K562 treated with DMSO at 1 percent for 12 hours (cell line): Measurements from ENCODE around the gene ZFP91. TPM values are rescaled to one million over a fixed set of nuclear protein-coding genes. Genes with fewer than 3 reads are reported as not detected.

Experiments used
- total RNA-seq: library from RNA; unstranded; fragments of 300-600 nt; gene quantifications from 2 replicates; pipeline ENCODE4 v1.2.3, GENCODE V29; 2022; ENCODE audit not compliant: insufficient read depth

Gene ZFP91, protein sequence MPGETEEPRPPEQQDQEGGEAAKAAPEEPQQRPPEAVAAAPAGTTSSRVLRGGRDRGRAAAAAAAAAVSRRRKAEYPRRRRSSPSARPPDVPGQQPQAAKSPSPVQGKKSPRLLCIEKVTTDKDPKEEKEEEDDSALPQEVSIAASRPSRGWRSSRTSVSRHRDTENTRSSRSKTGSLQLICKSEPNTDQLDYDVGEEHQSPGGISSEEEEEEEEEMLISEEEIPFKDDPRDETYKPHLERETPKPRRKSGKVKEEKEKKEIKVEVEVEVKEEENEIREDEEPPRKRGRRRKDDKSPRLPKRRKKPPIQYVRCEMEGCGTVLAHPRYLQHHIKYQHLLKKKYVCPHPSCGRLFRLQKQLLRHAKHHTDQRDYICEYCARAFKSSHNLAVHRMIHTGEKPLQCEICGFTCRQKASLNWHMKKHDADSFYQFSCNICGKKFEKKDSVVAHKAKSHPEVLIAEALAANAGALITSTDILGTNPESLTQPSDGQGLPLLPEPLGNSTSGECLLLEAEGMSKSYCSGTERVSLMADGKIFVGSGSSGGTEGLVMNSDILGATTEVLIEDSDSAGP
- total RNA-seq = 11.1 and 32.8 TPM in 2 replicates

DNA sequence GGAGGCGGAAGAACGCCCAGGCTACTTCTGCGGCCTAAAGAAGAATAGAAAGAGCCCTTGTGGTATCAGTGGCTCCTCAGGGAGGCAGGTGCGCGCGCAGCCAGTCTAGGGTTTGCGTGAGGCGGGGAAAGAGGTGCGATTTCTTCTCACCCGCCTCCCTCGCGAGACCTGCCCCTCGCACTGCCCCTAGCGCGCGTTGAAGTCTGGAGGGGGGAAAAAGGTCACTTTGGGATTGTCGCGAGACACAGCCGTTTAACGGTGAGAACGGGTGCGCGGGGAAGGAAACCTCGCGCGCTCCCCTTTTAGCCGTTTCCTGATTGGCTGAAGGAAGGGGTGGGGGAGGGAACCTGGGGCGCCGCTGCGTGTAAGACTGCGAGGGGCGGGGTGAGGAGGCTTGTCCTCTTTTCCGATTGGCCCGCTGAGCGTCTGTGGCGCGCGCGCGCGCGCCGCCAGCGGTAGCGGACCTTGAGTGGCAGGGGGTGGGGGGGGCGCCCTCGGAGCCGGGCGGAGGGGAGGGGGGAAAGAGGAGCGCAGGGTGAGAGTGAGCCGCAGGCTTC is at the start of gene ZFP91:
TSS of gene ZFP91 (plus strand) at position 429 of the 557 bp plus-strand sequence. CDS start 219 bp downstream, outside the sequence.

GRCh38 chr11:58575377-58576020 is 3.4 kb upstream of the ZFP91 start, which contains the start of gene LPXN:
Gene LPXN, minus strand, starts transcription at chr11:58575856. Its CDS starts 84 bp downstream, at chr11:58575772.

GRCh38 chr11:58622344-58622743 is 43.5 kb downstream of the ZFP91 start, which contains the start of gene CNTF:
Gene CNTF, plus strand, starts transcription at chr11:58622665. Its CDS starts 88 bp downstream, at chr11:58622753.

Other genes starting within 250 kb of the ZFP91 start
- gene OR5B17, start 220.0 kb upstream of the ZFP91 start, total RNA-seq = not detected in 2 replicates
- not detected in 2 replicates for gene OR5B3, start 172.2 kb upstream of the ZFP91 start, total RNA-seq
- gene OR5B2, start 150.9 kb upstream of the ZFP91 start, total RNA-seq = not detected in 2 replicates
- gene OR5B12, start 136.8 kb upstream of the ZFP91 start, total RNA-seq = not detected in 2 replicates
- not detected in 2 replicates for gene OR5B21, start 71.0 kb upstream of the ZFP91 start, total RNA-seq
- gene LPXN, start 3.2 kb upstream of the ZFP91 start, total RNA-seq = 2.0 and 4.3 TPM in 2 replicates
- gene CNTF, start 43.6 kb downstream of the ZFP91 start, total RNA-seq = 1.8 TPM in 1 of 2 replicates, not detected in the other
- gene GLYAT, start 152.9 kb downstream of the ZFP91 start, total RNA-seq = not detected in 2 replicates